BE2C (cell line): ENCODE data around the gene ICAM2.

Experiments used
- DNase-seq: peaks from one replicate; pipeline ENCODE4 v3.0.0-alpha.2; 2020
- H3K27me3 ChIP-seq: fragments of 250-450 bp; sonication (Bioruptor Pico); 2 replicates; pipeline ENCODE4 v1.5.1; 2020; ENCODE audit warnings: mild to moderate bottlenecking
- H3K36me3 ChIP-seq: fragments of 250-450 bp; sonication (Bioruptor Pico); 2 replicates; pipeline ENCODE4 v1.5.1; 2020; ENCODE audit warnings: mild to moderate bottlenecking
- H3K4me1 ChIP-seq: fragments of 250-450 bp; sonication (Bioruptor Pico); 2 replicates; pipeline ENCODE4 v1.5.1; 2020
- H3K4me3 ChIP-seq: 2 replicates; pipeline ENCODE4 v1.5.1; 2011; ENCODE audit warnings: low read depth, low read length
- H3K9me3 ChIP-seq: fragments of 250-450 bp; sonication (Bioruptor Pico); 2 replicates; pipeline ENCODE4 v1.5.1; 2020
- TF ChIP-seq, protein P1 (sequence below): IDR thresholded peaks from 2 replicates; pipeline ENCODE4 v1.5.1; 2012; ENCODE audit warnings: mild to moderate bottlenecking, low read depth, low read length

ICAM2 gene

GRCh38 chr17:64053101-64053500, 32.7 kb upstream of the ICAM2 start:
- TF ChIP-seq, protein P1, sequence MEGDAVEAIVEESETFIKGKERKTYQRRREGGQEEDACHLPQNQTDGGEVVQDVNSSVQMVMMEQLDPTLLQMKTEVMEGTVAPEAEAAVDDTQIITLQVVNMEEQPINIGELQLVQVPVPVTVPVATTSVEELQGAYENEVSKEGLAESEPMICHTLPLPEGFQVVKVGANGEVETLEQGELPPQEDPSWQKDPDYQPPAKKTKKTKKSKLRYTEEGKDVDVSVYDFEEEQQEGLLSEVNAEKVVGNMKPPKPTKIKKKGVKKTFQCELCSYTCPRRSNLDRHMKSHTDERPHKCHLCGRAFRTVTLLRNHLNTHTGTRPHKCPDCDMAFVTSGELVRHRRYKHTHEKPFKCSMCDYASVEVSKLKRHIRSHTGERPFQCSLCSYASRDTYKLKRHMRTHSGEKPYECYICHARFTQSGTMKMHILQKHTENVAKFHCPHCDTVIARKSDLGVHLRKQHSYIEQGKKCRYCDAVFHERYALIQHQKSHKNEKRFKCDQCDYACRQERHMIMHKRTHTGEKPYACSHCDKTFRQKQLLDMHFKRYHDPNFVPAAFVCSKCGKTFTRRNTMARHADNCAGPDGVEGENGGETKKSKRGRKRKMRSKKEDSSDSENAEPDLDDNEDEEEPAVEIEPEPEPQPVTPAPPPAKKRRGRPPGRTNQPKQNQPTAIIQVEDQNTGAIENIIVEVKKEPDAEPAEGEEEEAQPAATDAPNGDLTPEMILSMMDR = no peak
- no peaks in the 10 kb centered on the region for H3K27me3 ChIP-seq
- no peaks in the 10 kb centered on the region for H3K36me3 ChIP-seq
- no peak overlapping the region for H3K4me3 ChIP-seq
- H3K4me1 ChIP-seq = no peaks in the 10 kb centered on the region
- H3K9me3 ChIP-seq = no peaks in the 10 kb centered on the region
- DNase-seq = no peak

DNA sequence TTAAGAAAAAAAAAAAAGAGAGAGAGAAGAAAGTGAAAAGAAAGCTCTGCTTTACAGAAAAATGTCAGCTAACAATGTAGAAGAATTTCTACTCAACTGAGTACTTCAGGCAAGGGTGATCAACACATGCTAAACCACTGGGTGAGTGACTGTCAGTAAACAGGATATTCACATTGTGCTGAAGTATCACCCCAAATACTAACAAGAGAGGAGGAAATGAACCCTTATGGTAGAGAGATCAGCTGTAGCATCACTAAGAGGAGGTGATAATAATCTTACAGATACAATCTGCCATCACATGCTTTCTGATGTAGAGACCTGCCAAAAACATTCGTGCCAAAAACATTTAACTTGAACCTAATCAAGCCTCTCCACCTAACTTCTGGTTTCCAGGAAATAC, 30.7 kb upstream of the ICAM2 start:
- Histone ChIP-seq H3K4me3 (no peak overlapping the region), H3K9me3 (no peaks in the 10 kb centered on the region), H3K27me3 (no peaks in the 10 kb centered on the region), H3K36me3 (no peaks in the 10 kb centered on the region), H3K4me1 (no peaks in the 10 kb centered on the region)
- TF ChIP-seq, protein P1 = no peak
- DNase-seq = no peak

- H3K4me1 ChIP-seq = no peaks in the 10 kb centered on the region
- no peaks in the 10 kb centered on the region for H3K9me3 ChIP-seq
- no peaks in the 10 kb centered on the region for H3K36me3 ChIP-seq
- H3K27me3 ChIP-seq = no peaks in the 10 kb centered on the region
- no peak for DNase-seq
- H3K4me3 ChIP-seq = no peak overlapping the region
- TF ChIP-seq, protein P1 = no peak
These were observed 28.4 kb upstream of the ICAM2 start for GRCh38 chr17:64048805-64049204.

DNA sequence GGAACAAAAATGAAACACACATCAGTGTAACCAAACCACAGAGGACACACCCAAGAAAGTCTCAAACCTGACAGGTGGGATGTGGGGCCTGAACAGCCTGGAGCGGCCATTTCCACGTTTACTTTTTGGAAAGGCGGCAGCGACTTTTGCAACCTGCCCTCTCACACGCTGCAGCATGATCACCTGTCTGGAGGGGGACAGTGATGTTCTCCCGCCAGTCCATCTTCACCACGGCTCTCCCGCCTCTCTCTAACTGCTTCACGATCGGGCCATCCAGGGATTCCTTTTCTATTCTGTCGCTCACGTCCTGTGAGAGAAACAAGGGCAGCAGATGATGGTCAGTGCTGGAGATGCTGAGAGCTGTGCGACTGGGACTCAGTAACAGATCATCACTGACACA, 24.7 kb upstream of the ICAM2 start:
- DNase-seq = no peak
- no peaks in the 10 kb centered on the region for H3K9me3 ChIP-seq
- no peaks in the 10 kb centered on the region for H3K27me3 ChIP-seq
- H3K4me3 ChIP-seq = no peak overlapping the region
- no peaks in the 10 kb centered on the region for H3K4me1 ChIP-seq
- H3K36me3 ChIP-seq = no peaks in the 10 kb centered on the region
- TF ChIP-seq, protein P1 = no peak

- H3K9me3 ChIP-seq = no peaks in the 10 kb centered on the region
- H3K4me3 ChIP-seq = no peak overlapping the region
- H3K27me3 ChIP-seq = no peaks in the 10 kb centered on the region
- TF ChIP-seq, protein P1 = no peak
- no peaks in the 10 kb centered on the region for H3K4me1 ChIP-seq
- no peak for DNase-seq
- no peaks in the 10 kb centered on the region for H3K36me3 ChIP-seq
These were observed 22.5 kb upstream of the ICAM2 start for GRCh38 chr17:64042700-64043485.

DNA sequence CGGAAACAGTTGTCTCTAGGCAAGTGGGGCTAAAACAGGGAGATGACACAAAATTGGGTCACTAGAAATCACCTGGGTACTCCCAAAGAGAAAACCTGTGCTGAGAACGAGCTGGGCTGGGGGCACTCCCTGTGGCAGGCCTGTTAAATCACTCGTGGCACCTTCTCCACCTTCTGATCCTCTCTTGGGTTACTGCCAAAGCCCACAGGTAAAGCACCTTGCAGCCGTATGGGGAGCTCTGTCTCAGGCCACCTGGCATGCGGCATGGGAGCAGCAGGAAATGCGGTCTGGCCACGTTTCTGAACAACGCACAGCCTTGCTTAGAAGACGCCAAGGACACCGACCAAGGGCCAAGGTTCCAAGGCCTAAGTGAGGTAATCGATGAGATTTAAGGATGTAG, 21.5 kb upstream of the ICAM2 start:
- no peaks in the 10 kb centered on the region for H3K36me3 ChIP-seq
- no peaks in the 10 kb centered on the region for H3K4me1 ChIP-seq
- H3K4me3 ChIP-seq = no peak overlapping the region
- no peaks in the 10 kb centered on the region for H3K27me3 ChIP-seq
- DNase-seq = no peak
- no peaks in the 10 kb centered on the region for H3K9me3 ChIP-seq
- TF ChIP-seq, protein P1 = no peak
